Measurements from ENCODE around the gene ZNF750.

The ZNF750 gene

DNA sequence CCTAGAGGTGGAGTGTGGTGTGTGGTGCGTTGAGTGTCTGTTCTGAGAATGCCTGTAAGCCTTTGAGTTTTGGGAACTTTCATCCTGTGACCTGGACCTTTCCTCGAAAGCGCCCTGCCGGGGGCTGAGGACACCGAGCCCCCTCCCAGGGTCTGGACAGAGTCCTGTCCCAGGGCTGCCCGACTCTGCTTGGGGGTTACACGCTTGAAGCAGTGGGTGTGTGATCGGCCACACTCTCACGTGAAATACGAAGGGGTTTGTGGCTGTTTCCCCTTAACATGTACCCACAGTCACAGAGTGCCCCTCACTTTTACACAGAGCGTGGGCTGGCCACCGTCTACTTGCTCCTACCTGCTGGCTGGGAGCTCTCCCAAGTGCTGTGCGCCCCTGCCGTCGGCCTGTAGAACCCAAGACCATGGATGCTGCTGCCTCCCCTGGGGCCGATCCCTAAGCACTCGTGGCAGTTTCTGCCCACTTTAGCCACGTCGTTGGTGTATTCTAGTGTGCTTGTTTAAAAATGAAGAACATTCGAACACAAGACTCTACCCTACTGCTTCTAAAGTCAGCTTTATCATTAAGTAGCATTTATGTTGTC is 6.8 kb downstream of the ZNF750 start:
- no peak for DNase-seq

DNA sequence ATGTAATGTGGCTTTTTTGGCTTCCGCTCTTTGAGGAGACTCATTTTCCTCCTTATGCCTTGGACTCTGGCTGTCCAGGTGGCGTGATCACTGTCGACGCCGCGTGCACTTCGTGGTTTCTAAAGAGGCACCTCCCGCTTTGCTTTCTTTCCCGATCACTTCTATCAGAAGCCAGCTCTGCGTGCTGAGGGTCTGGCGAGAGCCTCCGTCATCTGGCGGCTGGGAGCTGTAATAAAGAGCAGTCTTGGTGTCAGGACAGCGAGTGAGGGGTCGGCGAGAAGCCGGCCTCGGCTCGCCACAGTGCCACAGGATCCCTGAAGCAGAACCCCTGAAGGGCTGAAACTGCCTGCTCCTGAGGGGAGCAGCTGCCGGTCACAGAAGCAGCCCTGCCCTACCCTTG is 7.4 kb downstream of the ZNF750 start:
- DNase-seq = no peak

DNA sequence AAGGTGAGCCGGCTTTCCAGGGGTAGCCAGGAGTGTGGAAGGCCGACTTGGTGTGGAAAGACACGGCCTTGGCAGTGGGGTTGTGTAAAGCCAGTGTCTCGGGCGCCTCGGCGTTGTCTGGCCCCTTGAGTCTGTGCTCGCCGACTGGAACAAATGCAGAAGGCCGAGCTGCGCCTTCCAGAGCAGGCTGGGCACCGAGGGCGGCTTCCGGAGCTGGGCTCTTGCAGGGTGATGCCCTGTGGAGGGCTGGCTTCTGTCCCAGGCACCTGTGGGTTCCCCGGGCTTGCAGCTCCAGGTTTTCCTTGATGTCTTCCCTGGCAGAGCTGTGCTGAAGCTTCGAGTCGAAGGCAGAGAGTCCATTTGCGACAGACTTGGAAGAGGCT is 8.0 kb downstream of the ZNF750 start:
- no peak for DNase-seq

DNA sequence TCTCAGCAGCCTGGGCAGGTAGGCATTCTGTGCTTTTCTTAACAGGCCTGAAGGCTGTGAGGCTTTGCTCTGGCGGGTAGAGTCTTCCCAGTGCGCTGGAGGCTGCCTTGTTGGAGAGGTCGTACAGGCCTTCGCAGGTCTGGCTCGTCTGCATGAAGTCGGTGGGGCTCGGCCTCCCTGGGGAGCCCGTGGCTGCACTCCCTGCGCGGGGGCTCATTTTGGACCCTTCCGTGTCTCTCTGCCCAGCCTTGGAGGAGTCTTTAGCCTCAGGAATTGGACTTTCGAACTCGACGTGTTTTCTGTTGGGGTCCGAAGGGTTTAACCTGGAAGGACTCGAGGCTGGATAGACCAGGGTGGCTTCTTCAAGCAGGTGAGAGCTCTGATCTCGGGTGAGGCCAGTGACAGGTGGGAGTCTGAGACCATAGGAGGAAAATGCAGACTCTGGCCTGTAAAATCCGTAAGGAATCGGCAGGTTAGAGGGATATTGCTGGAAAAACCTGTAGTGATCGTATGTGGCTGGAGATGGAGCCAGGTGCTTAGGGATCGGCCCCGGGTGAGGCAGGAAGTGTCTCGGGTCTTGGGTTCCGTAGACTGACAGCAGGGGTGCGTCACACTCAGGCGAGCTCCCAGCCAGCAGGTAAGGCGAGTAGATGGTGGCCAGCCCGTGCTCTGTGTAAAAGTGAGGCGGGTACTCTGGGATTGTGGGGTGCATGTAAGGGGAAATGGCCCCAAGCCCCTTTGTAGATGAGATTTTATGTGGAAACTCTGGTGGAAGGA is 8.6 kb downstream of the ZNF750 start:
- DNase-seq = no peak

DNA sequence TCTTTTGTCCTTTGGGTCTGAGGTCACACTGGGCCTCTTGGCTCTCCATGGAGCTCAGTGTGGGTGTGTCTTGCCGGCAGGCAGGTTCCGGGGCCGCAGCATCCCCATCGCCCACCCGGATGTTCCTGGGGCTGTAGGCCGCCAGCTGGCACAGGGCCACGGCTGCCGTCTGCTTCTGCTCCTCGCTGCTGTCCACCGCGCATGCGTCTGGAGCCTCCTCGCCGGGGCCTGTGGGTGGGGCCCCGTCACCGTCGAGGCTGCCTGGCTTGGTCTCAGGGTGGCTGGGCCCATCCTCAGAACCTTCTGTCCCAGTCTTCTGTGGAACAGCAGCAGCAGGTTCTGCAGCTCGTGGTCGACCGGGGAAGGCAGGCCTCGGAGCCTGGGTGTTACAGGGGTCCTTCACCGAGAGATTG is 9.6 kb downstream of the ZNF750 start:
- no peak for DNase-seq

DNA sequence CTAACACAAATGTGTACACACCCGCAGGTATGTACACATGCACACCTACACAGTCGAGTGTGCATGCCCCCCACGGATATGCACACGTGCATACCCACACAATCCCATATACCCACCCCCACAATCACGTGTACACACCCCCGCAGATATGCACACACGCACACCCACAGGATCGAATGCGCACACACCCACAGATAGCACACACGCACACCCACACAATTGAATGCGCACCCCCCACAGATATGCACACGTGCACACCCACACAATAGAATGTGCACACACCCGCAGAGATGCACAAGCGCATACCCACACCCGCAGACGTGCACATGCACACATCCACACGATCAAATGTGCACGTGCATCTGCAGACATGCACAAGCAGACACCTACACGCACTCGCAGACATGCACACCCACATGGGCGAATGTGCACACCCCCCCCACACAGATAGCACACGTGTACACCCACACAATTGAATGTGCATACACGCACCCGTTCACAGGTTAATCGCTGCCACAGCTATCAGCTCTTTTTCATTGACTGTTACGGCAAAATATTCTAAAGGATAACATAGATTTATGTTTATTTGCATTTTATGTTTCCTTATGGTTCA is 10.8 kb downstream of the ZNF750 start:
- DNase-seq = no peak

DNA sequence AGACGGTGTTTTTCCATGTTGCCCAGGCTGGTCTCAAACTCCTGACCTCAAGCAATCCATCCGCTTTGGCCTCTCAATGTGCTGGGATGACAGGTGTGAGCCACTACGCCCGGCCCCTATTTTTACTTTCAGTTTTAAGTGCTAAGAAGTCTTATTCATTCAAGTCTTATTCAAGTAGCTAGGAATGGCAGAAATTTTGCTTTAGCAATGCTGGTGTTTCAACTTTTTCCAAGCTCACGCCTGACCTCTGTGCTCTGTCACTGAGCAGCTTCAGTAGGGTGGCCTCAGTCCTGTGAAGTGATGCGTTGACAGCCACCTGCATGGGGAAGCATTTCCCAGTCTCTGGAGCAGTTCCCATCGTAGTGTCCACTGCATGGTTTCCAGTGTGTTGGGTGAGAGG is 12.9 kb downstream of the ZNF750 start:
- DNase-seq = no peak

DNA sequence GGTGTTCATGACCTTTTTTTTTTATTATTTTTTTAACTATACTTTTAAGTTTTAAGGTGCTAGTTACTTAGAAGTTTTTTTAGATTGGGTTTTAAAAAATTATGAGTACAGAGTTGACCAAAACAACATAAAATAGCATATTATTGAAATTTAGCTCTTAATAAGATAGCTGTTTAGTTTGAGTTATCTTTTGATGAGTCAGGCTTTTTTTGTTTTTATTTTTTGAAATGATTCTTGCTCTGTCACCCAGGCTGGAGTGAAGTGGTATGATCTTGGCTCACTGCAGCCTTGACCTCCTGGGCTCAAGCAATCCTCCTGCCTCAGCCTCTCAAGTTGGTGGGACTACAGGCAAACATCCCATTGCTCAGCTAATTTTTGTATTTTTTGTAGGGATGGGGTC is 13.6 kb downstream of the ZNF750 start:
- DNase-seq = no peak

DNA sequence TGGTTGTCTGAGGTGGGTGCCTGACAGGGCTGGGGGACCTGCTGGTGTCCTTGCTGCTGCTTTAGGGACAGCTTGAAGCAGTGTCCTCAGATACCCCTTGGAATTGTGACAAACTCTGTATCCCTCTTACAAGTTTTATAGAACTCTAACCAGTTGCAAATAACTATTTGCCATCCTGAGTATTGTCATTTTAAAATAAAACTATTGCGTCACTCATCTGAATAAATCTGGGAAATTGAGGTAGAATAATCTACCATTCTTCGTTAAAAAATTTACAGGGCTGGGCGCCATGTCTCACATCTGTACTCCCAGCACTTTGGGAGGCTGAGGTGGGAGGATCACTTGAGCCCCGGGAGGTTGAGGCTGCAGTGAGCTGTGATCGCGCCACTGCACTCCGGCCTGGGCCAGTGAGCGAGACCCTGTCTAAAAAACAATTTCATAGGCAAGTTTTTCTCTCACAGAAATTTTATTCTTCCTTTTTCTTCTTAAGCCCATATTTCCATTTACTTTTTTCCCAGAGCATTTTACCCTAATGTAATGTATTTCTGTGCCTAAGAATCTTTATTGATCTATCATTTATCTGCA is 14.2 kb downstream of the ZNF750 start:
- no peak for DNase-seq

DNA sequence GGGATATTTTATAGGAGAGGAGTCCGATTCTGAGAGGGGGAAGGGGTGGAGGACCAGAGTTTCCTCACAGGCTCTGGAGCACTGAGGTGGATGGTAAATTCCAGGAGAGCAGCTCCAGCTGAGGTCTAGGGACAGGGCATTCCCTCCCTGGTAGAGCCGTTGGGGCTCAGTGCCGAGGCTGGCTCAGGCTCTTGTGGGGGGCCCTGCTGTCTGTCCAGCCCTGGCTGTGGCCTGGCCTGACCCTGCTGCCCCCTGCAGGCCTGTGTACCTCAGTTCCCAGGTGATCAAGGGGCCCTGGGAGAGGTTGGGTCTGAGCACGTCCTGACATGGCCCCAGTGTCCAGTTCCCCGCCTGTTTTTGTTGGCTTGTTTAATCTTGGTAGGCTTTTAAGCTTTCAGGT is 16.8 kb downstream of the ZNF750 start:
- no peak for DNase-seq

DNA sequence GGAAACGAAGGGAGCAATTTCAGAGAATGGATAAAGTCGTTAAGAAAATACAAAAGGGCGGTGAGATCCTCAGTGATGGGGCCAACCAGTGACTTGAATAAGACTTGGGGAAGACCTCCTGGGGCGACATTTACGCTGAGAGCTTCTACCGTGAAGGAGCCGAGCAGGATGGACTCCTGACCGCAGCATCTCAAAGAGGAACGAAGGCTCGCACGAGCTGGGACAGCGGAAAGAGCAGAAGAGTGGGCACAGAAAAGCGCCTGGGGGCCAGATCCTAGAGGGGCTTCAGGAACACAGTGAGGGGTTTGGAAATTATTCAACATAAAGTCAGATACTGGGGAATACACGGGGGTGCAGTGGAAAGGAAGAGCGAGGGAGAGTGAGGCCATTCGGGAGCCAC is 17.5 kb downstream of the ZNF750 start:
- no peak for DNase-seq

DNA sequence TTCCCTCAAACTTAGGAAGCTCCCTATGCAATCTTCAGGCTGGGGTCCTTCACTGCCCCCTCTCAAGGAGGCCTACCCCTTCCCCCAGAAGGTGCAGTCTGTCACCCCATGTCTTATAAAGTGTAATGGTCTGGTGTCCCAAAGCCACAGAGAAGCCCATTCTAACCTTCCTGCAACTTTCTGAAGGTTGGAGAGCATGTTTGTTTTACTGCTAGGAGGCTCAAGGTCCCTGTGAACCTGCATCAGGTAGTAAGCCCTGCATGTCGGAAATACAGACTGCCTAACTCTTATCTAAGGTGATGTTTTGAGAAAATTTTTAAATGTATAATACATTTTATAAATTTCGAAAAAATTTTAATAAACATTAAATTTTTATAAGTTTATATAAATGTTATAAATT is 18.3 kb downstream of the ZNF750 start:
- no peak for DNase-seq

DNA sequence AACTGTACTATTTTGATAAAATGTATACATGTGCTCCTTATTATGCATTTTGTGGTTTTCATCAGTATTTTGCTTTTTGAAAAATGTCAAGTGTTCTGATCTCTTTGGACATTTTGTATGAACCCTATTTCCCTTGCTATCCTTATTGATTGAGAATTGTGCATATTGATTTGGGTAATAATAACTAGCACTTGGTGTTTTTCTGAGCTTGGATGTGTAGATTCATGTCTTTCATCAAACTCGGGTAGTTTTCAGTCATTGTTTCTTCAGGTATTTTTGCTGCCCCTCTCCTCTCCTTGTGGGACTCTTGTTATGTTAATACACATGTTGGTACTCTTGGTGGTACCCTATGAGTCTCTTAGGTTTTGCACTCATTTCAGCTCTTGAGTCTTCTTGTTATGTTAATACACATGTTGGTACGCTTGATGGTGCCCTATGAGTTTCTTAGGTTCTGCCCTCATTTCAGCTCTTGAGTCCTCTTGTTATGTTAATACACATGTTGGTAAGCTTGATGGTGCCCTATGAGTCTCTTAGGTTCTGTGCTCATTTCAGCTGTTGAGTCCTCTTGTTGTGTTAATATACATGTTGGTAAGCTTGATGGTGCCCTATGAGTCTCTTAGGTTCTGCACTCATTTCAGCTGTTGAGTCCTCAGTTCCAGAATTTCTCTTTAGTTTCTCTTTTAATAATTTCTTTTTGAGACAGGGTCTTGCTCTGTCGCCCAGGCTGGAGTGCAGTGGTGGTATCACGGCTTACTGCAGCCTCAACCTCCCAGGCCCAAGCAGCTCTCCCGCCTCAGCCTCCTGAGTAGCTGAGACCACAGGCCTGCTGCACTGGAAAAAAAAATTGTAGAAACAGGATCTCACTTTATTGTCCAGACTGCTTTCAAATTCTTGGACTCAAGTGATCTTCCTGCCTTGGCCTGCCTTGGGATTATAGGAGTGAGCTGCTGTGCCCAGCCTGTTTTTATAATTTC is 19.3 kb downstream of the ZNF750 start:
- no peak for DNase-seq

DNA sequence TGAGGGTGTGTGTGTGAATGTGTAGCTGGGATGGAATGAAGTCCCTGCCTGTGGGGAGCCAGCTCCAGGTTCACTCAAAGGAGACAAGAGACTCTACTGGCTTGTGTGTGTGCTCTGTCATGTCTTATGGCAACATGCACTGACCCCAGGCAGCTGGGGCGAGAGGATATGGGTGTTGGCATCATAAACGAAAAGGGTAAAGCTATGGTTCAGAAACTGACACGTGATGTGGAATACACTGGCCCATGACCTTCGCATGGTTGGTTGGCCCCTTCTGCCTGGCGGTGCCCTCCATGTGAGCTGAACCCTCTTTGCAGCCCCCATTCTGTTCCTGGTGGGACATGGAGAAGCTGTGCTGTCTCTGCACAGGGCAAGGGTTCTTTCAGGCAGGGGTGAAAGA is 21.9 kb downstream of the ZNF750 start:
- no peak for DNase-seq

DNA sequence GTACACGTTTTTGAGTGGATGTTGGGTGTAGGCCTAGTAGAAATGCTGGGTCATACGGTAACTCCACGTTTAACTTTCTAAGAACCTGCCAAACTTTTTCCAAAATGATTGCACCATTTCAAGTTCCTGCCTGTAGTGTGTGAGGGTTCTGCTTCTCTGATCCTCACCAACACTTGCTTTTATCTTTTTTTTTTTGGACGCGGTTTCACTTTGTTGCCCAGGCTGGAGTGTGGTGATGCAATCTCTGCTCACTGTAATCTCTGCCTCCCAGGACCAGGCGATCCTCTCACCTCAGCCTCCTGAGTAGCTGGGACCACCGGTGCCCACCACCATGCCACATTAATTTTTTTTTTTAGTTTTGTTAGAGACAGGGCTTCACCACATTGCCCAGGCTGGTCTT is 23.5 kb downstream of the ZNF750 start:
- DNase-seq = no peak

DNA sequence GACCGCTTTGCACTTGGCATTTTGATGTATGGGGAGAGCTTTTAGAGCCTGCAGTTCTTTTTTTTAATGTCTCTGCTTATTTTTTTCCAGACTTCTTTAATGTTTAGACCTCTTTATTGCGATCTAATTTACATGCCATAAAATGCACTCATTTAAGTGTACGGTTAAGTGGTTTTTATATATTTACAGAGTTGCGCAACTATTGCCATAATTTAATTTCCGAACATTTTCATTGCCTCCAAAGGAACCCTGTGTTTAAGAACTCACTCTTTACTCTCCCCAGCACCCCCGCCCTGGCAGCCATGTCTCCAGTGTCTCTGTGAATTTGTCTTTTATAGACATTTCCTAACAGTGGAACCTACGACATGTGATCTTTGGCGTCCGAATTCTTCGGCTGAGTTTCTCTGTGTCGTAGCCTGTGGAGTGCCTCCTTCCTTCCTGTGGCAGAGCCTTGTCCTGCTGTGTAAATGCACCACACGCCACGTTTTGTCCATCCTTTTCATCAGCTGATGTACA is 24.0 kb downstream of the ZNF750 start:
- no peak for DNase-seq

DNA sequence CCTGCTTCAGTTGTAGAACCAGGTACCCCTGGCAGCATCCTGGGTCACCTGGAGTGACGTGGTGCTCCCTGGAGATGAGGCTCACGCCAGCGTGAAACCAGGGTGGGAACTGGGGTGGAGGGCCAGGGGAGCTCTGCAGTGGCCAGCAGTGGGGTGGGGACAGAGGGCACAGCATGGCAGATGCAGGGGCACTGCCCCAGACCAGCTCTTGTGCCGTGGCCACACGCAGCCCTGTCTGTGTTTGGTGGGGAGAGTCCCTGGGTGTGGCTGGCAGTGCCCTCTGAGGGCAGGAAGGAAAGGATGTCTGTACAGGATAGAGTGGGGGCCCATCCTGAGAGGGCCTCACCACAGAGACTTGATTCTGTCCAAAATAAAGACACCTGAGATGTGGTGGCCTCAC is 24.5 kb downstream of the ZNF750 start:
- no peak for DNase-seq

DNA sequence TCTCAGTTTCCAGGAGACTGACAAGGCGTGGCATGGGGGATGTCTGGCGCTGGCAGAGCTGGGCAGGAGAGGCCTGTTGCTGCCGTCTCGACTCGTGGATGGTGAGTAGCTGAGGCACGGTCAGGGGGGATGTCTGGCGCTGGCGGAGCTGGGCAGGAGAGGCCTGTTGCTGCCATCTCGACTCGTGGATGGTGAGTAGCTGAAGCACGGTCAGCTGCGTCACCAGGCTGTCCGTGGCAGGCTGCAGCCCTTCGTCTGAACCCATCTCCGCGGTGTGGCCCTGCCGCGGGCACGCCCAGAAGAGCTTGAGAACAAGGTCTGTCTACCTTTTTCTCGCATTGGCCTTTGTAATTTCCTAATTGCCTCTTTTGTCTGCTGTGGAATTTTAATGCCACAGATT is 25.0 kb downstream of the ZNF750 start:
- DNase-seq = no peak

DNA sequence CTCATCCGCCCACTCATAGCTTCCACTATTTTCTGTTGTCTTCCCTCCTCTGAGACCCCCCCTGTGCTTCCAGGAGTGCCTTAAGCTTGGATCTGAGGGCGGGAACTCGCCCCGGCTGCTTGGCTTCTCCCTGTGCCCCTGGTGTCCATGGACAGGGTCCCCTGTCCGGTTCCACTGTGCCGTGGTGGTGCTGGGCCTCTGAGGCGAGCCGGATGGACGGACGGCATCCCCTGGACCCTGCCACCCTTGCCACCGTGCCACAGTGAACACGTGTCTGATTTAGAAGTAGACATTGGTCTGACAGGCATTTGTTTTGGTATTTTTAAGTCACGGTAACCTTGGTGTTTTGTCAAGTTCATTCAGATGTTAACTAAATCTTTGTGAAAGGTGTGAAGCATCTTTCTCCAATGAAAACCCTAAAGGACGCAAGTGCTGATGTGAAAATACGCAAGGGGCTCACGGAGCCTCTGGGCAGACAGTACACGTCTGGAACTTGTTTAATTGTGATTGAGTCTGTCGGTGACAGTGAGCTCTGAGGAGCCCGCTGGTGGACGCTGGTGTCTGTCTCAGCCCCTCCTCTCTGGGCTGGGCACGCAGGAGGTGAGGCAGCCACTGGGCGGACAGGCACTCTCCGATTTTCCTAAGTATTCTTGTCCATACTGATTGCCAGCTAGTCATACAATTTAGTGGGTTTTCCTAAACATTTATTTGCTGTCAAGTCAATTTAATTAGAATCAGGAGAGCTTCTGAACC is 26.3 kb downstream of the ZNF750 start:
- DNase-seq = no peak

DNA sequence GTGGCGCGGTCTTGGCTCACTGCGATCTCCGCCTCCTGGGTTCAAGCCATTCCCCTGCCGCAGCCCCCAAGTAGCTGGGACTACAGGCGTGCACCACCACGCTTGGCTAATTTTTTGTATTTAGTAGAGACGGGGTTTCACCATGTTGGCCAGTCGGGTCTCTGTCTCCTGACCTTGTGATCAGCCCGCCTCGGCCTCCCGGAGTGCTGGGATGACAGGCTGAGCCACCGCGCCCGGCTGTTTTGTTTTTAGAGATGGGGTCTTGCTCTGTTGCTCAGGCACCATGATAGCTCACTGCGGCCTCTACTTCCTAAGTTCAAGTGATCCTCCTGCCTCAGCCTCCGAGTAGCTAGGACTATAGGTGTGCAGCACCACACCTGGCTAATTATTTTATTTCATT is 27.2 kb downstream of the ZNF750 start:
- no peak for DNase-seq

DNA sequence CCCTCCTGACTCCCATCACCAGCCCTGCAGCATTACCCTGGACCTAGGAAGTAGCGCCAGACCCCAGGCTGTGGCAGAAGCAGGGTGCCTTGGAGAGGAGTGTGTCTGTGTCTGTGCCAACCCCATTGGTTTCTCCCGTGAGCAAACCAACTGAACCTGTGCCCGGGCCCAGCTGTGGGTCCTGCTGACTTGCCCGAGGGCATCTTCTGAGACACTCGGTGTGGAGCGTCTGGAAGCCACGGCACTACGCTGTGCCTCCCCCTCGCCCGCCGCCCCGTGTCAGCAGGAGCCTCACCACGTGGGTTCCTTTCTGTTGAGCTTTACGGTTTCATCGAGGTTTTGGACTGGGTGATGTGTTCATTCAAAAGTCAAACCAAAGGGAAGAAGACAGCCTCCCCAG is 27.8 kb downstream of the ZNF750 start:
- no peak for DNase-seq
